ENCODE data around the gene SGO2.

DNA sequence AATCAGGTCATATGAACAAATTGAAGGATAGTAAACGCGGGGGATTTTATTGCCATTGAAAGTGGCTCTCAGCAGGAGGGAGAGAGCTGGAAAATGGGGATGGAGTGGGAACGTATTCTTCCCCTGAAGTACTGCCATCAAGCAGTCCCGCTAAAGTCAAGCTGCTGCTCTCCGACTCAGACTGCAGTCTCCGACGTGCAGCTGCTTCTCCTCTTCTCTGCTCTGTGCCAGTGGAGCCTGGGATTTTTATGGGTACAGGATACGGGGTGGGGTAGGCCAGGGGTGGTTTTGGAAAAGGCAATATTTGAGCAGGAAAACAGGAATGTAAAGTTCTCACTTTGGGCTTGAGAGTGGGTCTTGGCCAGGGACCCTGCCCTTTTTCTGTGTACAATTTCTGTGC lies 49.2 kb upstream of the SGO2 start:
- TF ChIP-seq, protein P1, sequence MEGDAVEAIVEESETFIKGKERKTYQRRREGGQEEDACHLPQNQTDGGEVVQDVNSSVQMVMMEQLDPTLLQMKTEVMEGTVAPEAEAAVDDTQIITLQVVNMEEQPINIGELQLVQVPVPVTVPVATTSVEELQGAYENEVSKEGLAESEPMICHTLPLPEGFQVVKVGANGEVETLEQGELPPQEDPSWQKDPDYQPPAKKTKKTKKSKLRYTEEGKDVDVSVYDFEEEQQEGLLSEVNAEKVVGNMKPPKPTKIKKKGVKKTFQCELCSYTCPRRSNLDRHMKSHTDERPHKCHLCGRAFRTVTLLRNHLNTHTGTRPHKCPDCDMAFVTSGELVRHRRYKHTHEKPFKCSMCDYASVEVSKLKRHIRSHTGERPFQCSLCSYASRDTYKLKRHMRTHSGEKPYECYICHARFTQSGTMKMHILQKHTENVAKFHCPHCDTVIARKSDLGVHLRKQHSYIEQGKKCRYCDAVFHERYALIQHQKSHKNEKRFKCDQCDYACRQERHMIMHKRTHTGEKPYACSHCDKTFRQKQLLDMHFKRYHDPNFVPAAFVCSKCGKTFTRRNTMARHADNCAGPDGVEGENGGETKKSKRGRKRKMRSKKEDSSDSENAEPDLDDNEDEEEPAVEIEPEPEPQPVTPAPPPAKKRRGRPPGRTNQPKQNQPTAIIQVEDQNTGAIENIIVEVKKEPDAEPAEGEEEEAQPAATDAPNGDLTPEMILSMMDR (IDR thresholded peaks at IDR 0.05 in 2 of 3, conservative IDR thresholded peaks at IDR 0.05 in 1 of 3; ENCODE audit: borderline replicate concordance in 1 of 3, insufficient read depth in 1 of 3, low read depth in 2 of 3, low read length in 2 of 3) = no peak
- no peak for TF ChIP-seq ZNF274 (IDR thresholded peaks at IDR 0.05; ENCODE audit: low read depth, low read length)
- TF ChIP-seq, protein P2, sequence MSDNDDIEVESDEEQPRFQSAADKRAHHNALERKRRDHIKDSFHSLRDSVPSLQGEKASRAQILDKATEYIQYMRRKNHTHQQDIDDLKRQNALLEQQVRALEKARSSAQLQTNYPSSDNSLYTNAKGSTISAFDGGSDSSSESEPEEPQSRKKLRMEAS (IDR thresholded peaks at IDR 0.05) = no peak
- no peak for TF ChIP-seq POLR2AphosphoS5 (IDR thresholded peaks at IDR 0.05; ENCODE audit: low read depth, low read length)
- no peak for TF ChIP-seq POLR2A (IDR thresholded peaks at IDR 0.05; ENCODE audit: borderline replicate concordance, extremely low read depth, insufficient read depth, insufficient read length)
